Measurements from ENCODE around the gene PRTG. TPM values are rescaled to one million over a fixed set of nuclear protein-coding genes. Genes with fewer than 3 reads are reported as not detected.

PRTG gene
- total RNA-seq, 1 experiment from 2014 or later: 3.6 TPM

DNA sequence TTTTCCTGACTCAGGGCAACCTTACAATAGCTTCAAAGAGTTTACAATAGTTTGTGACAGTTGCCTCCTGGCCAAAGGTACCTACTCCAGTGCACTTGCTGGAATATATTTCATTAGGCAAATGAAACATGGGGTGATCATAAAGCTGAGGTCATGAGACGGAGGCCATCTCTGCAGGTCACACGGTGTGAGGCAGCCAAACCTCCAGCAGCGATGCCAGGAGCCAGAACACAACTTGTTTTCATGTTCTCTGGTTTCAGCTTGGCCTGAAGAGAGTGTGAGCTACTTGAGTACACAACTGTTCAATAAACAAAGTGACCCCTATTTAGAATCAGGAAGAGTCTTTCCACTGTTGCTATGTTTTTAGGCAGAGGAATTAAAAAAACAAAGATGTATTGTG, 112.1 kb downstream of the PRTG start:
- TF ChIP-seq CBFB (CRISPR knock-in tag; IDR thresholded peaks at IDR 0.05; ENCODE audit: low read depth) (no peak), NFATC4 (CRISPR knock-in tag; IDR thresholded peaks at IDR 0.05) (no peak), ATF1 (CRISPR knock-in tag; IDR thresholded peaks at IDR 0.05) (no peak), NFYB (CRISPR knock-in tag; conservative IDR thresholded peaks at IDR 0.05; ENCODE audit: low read depth) (no peak), TEAD1 (CRISPR knock-in tag; IDR thresholded peaks at IDR 0.05) (no peak)
- no peak for DNase-seq (ENCODE audit: low spot score)
- Mint-ChIP-seq H3K4me3 (no peak overlapping the region), H3K27ac (peak overlapping the region; percentile 54; the same call in 1 of the 2 replicates), H3K4me1 (no peaks in the 10 kb centered on the region), H3K27me3 (ENCODE audit: low read depth) (no peaks in the 10 kb centered on the region; the same call in none of the 2 replicates), H3K36me3 (no peaks in the 10 kb centered on the region), H3K9me3 (no peaks in the 10 kb centered on the region)
- ChIA-PET CTCF (interaction anchor here (1.9 kb wide), 1 partner anchor 11 kb away, joined by 6 read pairs; no protein-coding TSS in a partner anchor), POLR2A (no interaction called here)
- no peak for ATAC-seq

DNA sequence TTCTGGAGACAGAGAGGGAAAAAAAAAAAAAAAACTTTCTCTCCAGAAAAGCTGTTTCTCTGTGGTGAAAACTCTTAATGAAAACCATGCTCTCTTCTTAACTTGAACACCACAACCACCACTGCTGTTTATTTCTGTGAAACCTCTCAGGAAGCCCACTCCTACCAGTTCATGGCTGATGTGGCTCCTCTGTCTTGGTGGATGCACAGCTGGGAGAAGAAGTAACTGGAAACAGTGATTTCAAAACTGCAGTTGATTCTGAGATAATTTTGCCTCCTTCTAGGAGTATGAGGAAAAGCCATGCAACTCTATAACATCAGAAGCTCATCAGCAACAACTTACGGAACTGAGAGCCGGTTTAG, 114.6 kb downstream of the PRTG start:
- Mint-ChIP-seq H3K4me1 (no peaks in the 10 kb centered on the region), H3K27ac (no peak overlapping the region), H3K9me3 (no peaks in the 10 kb centered on the region), H3K27me3 (ENCODE audit: low read depth) (no peaks in the 10 kb centered on the region; the same call in 1 of the 2 replicates), H3K4me3 (no peak overlapping the region), H3K36me3 (no peaks in the 10 kb centered on the region)
- no peak for DNase-seq (ENCODE audit: low spot score)
- no peak for TF ChIP-seq SOX15 (CRISPR knock-in tag; IDR thresholded peaks at IDR 0.05)
- TF ChIP-seq, protein P1, sequence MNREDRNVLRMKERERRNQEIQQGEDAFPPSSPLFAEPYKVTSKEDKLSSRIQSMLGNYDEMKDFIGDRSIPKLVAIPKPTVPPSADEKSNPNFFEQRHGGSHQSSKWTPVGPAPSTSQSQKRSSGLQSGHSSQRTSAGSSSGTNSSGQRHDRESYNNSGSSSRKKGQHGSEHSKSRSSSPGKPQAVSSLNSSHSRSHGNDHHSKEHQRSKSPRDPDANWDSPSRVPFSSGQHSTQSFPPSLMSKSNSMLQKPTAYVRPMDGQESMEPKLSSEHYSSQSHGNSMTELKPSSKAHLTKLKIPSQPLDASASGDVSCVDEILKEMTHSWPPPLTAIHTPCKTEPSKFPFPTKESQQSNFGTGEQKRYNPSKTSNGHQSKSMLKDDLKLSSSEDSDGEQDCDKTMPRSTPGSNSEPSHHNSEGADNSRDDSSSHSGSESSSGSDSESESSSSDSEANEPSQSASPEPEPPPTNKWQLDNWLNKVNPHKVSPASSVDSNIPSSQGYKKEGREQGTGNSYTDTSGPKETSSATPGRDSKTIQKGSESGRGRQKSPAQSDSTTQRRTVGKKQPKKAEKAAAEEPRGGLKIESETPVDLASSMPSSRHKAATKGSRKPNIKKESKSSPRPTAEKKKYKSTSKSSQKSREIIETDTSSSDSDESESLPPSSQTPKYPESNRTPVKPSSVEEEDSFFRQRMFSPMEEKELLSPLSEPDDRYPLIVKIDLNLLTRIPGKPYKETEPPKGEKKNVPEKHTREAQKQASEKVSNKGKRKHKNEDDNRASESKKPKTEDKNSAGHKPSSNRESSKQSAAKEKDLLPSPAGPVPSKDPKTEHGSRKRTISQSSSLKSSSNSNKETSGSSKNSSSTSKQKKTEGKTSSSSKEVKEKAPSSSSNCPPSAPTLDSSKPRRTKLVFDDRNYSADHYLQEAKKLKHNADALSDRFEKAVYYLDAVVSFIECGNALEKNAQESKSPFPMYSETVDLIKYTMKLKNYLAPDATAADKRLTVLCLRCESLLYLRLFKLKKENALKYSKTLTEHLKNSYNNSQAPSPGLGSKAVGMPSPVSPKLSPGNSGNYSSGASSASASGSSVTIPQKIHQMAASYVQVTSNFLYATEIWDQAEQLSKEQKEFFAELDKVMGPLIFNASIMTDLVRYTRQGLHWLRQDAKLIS (CRISPR knock-in tag; IDR thresholded peaks at IDR 0.05; ENCODE audit: borderline replicate concordance): no peak
- peak; percentile 18; the same call in 1 of the 2 replicates for ATAC-seq
- CTCF ChIA-PET: interaction anchor here (0.5 to 1.5 kb wide), 15 partner anchors 8 to 452 kb away, joined by 3 to 13 read pairs (median 4); no protein-coding TSS in a partner anchor
- POLR2A ChIA-PET: interaction anchor here (0.6 kb wide), 1 partner anchor 382 kb away, joined by 4 read pairs; no protein-coding TSS in a partner anchor

DNA sequence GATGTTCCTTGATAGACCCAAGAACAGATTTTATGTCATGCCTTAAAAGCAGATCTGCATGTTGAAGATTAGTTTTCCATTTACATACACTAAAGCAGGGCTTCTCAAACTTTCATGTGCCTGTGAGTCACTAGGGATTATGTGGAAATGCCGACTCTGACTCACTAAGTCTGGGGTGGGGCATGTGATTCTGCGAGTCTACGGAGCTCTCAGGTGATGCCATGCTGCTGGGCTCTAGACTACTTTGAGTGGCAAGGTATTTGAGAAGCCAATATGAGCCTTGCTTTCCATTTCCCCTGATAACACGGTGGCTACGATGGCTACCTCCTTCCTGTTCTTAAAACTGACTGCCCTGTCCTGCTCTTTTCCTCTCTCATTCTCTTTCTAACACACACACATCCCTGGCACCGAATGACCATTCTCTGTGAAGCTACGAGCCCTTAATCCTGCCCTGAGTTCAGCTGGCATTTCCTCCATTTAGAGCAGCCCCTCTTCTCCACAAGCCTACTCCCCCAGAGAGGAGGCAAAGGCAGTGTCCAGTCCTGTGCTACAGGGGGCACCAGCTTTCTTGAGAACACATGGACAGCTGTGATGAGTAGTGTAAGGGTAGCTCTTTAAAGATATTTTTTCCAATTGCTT, 115.1 kb downstream of the PRTG start:
- POLR2A ChIA-PET: interaction anchor here (0.6 kb wide), 1 partner anchor 381 kb away, joined by 4 read pairs; no protein-coding TSS in a partner anchor
- H3K36me3 Mint-ChIP-seq: no peaks in the 10 kb centered on the region
- H3K27me3 Mint-ChIP-seq (ENCODE audit: low read depth): no peaks in the 10 kb centered on the region; the same call in 1 of the 2 replicates
- DNase-seq (ENCODE audit: low spot score): peak; percentile 25
- H3K4me1 Mint-ChIP-seq: no peaks in the 10 kb centered on the region
- no peak overlapping the region for H3K4me3 Mint-ChIP-seq
- peak; percentile 91 for ATAC-seq
- CTCF ChIA-PET: interaction anchor here (0.5 to 1.5 kb wide), 16 partner anchors 8 to 452 kb away, joined by 3 to 13 read pairs (median 4); no protein-coding TSS in a partner anchor
- no peaks in the 10 kb centered on the region for H3K9me3 Mint-ChIP-seq
- H3K27ac Mint-ChIP-seq: no peak overlapping the region
- TF ChIP-seq ZNF671 (CRISPR knock-in tag; IDR thresholded peaks at IDR 0.05) (no peak), FOXK1 (CRISPR knock-in tag; IDR thresholded peaks at IDR 0.05) (no peak), TEAD1 (CRISPR knock-in tag; IDR thresholded peaks at IDR 0.05) (no peak), CREM (CRISPR knock-in tag; IDR thresholded peaks at IDR 0.05) (no peak), HMGA2 (CRISPR knock-in tag; IDR thresholded peaks at IDR 0.05) (no peak), OVOL2 (CRISPR knock-in tag; IDR thresholded peaks at IDR 0.05; ENCODE audit: borderline replicate concordance) (no peak), NFE2L1 (CRISPR knock-in tag; IDR thresholded peaks at IDR 0.05) (no peak), ZNF121 (CRISPR knock-in tag; IDR thresholded peaks at IDR 0.05) (no peak), ESRRA (CRISPR knock-in tag; IDR thresholded peaks at IDR 0.05; ENCODE audit: borderline replicate concordance) (no peak), TCF7 (CRISPR knock-in tag; IDR thresholded peaks at IDR 0.05; ENCODE audit: low read depth) (no peak)
- TF ChIP-seq, protein P2, sequence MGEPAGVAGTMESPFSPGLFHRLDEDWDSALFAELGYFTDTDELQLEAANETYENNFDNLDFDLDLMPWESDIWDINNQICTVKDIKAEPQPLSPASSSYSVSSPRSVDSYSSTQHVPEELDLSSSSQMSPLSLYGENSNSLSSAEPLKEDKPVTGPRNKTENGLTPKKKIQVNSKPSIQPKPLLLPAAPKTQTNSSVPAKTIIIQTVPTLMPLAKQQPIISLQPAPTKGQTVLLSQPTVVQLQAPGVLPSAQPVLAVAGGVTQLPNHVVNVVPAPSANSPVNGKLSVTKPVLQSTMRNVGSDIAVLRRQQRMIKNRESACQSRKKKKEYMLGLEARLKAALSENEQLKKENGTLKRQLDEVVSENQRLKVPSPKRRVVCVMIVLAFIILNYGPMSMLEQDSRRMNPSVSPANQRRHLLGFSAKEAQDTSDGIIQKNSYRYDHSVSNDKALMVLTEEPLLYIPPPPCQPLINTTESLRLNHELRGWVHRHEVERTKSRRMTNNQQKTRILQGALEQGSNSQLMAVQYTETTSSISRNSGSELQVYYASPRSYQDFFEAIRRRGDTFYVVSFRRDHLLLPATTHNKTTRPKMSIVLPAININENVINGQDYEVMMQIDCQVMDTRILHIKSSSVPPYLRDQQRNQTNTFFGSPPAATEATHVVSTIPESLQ (CRISPR knock-in tag; IDR thresholded peaks at IDR 0.05): no peak
- TF ChIP-seq, protein P3, sequence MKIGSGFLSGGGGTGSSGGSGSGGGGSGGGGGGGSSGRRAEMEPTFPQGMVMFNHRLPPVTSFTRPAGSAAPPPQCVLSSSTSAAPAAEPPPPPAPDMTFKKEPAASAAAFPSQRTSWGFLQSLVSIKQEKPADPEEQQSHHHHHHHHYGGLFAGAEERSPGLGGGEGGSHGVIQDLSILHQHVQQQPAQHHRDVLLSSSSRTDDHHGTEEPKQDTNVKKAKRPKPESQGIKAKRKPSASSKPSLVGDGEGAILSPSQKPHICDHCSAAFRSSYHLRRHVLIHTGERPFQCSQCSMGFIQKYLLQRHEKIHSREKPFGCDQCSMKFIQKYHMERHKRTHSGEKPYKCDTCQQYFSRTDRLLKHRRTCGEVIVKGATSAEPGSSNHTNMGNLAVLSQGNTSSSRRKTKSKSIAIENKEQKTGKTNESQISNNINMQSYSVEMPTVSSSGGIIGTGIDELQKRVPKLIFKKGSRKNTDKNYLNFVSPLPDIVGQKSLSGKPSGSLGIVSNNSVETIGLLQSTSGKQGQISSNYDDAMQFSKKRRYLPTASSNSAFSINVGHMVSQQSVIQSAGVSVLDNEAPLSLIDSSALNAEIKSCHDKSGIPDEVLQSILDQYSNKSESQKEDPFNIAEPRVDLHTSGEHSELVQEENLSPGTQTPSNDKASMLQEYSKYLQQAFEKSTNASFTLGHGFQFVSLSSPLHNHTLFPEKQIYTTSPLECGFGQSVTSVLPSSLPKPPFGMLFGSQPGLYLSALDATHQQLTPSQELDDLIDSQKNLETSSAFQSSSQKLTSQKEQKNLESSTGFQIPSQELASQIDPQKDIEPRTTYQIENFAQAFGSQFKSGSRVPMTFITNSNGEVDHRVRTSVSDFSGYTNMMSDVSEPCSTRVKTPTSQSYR (CRISPR knock-in tag; IDR thresholded peaks at IDR 0.05): no peak
- TF ChIP-seq, protein P4, sequence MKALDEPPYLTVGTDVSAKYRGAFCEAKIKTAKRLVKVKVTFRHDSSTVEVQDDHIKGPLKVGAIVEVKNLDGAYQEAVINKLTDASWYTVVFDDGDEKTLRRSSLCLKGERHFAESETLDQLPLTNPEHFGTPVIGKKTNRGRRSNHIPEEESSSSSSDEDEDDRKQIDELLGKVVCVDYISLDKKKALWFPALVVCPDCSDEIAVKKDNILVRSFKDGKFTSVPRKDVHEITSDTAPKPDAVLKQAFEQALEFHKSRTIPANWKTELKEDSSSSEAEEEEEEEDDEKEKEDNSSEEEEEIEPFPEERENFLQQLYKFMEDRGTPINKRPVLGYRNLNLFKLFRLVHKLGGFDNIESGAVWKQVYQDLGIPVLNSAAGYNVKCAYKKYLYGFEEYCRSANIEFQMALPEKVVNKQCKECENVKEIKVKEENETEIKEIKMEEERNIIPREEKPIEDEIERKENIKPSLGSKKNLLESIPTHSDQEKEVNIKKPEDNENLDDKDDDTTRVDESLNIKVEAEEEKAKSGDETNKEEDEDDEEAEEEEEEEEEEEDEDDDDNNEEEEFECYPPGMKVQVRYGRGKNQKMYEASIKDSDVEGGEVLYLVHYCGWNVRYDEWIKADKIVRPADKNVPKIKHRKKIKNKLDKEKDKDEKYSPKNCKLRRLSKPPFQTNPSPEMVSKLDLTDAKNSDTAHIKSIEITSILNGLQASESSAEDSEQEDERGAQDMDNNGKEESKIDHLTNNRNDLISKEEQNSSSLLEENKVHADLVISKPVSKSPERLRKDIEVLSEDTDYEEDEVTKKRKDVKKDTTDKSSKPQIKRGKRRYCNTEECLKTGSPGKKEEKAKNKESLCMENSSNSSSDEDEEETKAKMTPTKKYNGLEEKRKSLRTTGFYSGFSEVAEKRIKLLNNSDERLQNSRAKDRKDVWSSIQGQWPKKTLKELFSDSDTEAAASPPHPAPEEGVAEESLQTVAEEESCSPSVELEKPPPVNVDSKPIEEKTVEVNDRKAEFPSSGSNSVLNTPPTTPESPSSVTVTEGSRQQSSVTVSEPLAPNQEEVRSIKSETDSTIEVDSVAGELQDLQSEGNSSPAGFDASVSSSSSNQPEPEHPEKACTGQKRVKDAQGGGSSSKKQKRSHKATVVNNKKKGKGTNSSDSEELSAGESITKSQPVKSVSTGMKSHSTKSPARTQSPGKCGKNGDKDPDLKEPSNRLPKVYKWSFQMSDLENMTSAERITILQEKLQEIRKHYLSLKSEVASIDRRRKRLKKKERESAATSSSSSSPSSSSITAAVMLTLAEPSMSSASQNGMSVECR (CRISPR knock-in tag; IDR thresholded peaks at IDR 0.05; ENCODE audit: borderline replicate concordance): no peak

All from WTC11 (cell line).